Activated CD4-positive, alpha-beta T cell treated with anti-CD3 and anti-CD28 coated beads, Interleukin-2, amount 50 U/mL, for 48 hours (primary cell): ENCODE results near the gene TBX10.
A peak's percentile ranks its signal among the peaks of the same experiment; 100 is the strongest.
"Not testable (repeated sequence)": the region's sequence is repeated elsewhere in the genome, so short reads cannot be mapped to it uniquely, and the experiment has no call there.

Experiments used
- DNase-seq, 2 experiments: peaks; one replicate each; pipeline ENCODE4 v3.0.0-alpha.2; 2020

Gene TBX10

GRCh38 chr11:67614730-67615714, 24.5 kb downstream of the TBX10 start:
- peak; percentile 81 to 82 for DNase-seq

GRCh38 chr11:67613960-67614715, 25.4 kb downstream of the TBX10 start:
- DNase-seq = peak; percentile 78 to 84

GRCh38 chr11:67613313-67613959, 26.1 kb downstream of the TBX10 start:
- no peak for DNase-seq

GRCh38 chr11:67612751-67613150, 26.8 kb downstream of the TBX10 start:
- DNase-seq = no peak

- DNase-seq = no peak
Measured at GRCh38 chr11:67611704-67612587, 27.6 kb downstream of the TBX10 start.

- DNase-seq = no peak
Measured at GRCh38 chr11:67611165-67611564, 28.4 kb downstream of the TBX10 start.

- DNase-seq = no peak
Measured at GRCh38 chr11:67610302-67610868, 29.2 kb downstream of the TBX10 start.

GRCh38 chr11:67609316-67609715, 30.2 kb downstream of the TBX10 start:
- DNase-seq = no peak

GRCh38 chr11:67608486-67608885, 31.1 kb downstream of the TBX10 start:
- no peak for DNase-seq

- no peak for DNase-seq
Measured at GRCh38 chr11:67607507-67607906, 32.1 kb downstream of the TBX10 start.

GRCh38 chr11:67606492-67607295, 32.9 kb downstream of the TBX10 start, which contains the start of gene NDUFV1:
TSS of gene NDUFV1 (plus strand) at chr11:67606936. CDS start at chr11:67607005, 69 bp downstream.
- DNase-seq = peak; percentile 97 to 98

GRCh38 chr11:67606093-67606491, 33.5 kb downstream of the TBX10 start:
- DNase-seq = no peak

GRCh38 chr11:67605231-67606011, 34.1 kb downstream of the TBX10 start:
- no peak for DNase-seq

- DNase-seq = no peak
Measured at GRCh38 chr11:67604815-67605214, 34.7 kb downstream of the TBX10 start.

GRCh38 chr11:67604119-67604518, 35.4 kb downstream of the TBX10 start:
- not testable (repeated sequence) for DNase-seq

- DNase-seq = no peak
Measured at GRCh38 chr11:67601098-67601497, 38.5 kb downstream of the TBX10 start.

- no peak for DNase-seq
Measured at GRCh38 chr11:67600324-67601029, 39.1 kb downstream of the TBX10 start.

GRCh38 chr11:67599149-67599548, 40.4 kb downstream of the TBX10 start:
- no peak for DNase-seq

- DNase-seq = not testable (repeated sequence)
Measured at GRCh38 chr11:67597963-67598362, 41.6 kb downstream of the TBX10 start.
